ENCODE data around the gene CDCA4.
"Not testable (repeated sequence)": the region's sequence is repeated elsewhere in the genome, so short reads cannot be mapped to it uniquely, and the experiment has no call there.

CDCA4 gene

DNA sequence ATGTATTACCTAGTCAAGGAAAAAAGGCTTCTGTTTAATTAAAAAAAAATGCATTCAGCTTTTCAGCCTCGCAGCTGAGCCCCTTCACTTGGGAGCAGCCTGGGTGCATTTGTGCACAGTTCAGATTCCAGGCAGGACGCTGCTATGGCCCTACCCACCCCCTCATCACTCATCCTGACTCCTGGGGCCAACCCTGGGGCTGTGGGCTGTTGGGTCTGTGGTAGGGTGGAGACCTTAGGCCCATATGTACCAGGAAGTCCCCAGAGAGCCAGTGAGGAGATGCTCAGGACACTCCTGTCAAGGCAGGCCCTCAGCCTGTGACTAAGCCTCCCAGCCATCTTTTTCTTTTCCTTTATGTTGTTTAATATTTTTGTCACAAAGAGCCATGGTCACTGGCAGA lies 9.3 kb upstream of the CDCA4 start:
- peaks cover 6% of the 10 kb centered on the region; the same call in 1 of the 2 replicates for H3K4me1 ChIP-seq (ENCODE audit: insufficient read depth, low read length)
- H3K4me3 ChIP-seq (ENCODE audit: low read length) = no peak overlapping the region
- no peak overlapping the region for H3K9ac ChIP-seq (ENCODE audit: low read depth, low read length)
- H3K36me3 ChIP-seq (ENCODE audit: insufficient read depth, low read length) = no peaks in the 10 kb centered on the region
- WGBS = 95% methylated on average over 2 of the region's 2 CpGs
- H3K27ac ChIP-seq (ENCODE audit: low read depth, low read length) = no peak overlapping the region
- H3K27me3 ChIP-seq (ENCODE audit: insufficient read depth, low read length) = peaks cover 26% of the 10 kb centered on the region
- no peaks in the 10 kb centered on the region for H3K9me3 ChIP-seq (ENCODE audit: insufficient read depth, low read depth, low read length)

- no peak overlapping the region for H3K4me3 ChIP-seq (ENCODE audit: low read length)
- peaks cover 6% of the 10 kb centered on the region; the same call in 1 of the 2 replicates for H3K4me1 ChIP-seq (ENCODE audit: insufficient read depth, low read length)
- H3K9ac ChIP-seq (ENCODE audit: low read depth, low read length) = no peak overlapping the region
- 90% methylated on average over 7 of the region's 7 CpGs for whole genome bisulfite sequencing
- H3K27ac ChIP-seq (ENCODE audit: low read depth, low read length) = no peak overlapping the region
- no peaks in the 10 kb centered on the region for H3K9me3 ChIP-seq (ENCODE audit: insufficient read depth, low read depth, low read length)
- H3K27me3 ChIP-seq (ENCODE audit: insufficient read depth, low read length) = peaks cover 23% of the 10 kb centered on the region
- H3K36me3 ChIP-seq (ENCODE audit: insufficient read depth, low read length) = no peaks in the 10 kb centered on the region
Measured at GRCh38 chr14:105029402-105029801, 8.5 kb upstream of the CDCA4 start.

DNA sequence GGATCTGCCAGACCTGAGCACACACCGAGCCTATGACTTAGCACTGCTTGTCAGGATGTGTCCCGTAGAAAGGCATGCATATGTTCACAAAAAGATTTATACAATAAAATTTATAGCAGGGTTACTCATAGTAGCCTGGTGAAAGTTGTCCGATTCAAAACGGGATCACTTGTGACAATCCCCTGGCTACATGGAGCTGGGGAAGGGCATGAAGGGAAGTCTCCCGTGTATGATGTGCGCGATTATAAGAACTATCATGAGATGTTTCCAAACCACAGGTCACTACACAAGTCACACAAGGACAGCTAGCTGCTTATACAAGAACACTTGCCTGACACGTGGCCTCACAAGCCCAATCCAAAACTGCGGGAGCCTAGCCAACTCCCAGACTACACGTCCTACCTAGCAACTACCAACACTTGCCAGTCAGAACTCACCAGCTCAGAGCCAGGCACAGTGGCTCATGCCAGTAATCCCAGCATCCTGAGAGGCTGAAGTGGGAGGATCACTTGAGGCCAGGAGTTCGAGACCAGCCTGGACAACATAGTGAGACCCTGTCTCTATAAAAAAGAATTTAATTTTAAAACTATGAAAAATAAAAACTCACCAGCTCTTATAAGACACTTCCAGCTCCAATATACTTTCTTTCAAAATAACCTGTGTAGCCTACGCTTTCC lies 7.5 kb upstream of the CDCA4 start:
- Histone ChIP-seq H3K9me3 (ENCODE audit: insufficient read depth, low read depth, low read length) (no peaks in the 10 kb centered on the region), H3K27ac (ENCODE audit: low read depth, low read length) (no peak overlapping the region), H3K9ac (ENCODE audit: low read depth, low read length) (no peak overlapping the region), H3K27me3 (ENCODE audit: insufficient read depth, low read length) (peaks cover 12% of the 10 kb centered on the region), H3K36me3 (ENCODE audit: insufficient read depth, low read length) (no peaks in the 10 kb centered on the region), H3K4me1 (ENCODE audit: insufficient read depth, low read length) (0 out of 2 replicates have a peak, but pooled peaks cover 4% of the 10 kb centered on the region), H3K4me3 (ENCODE audit: low read length) (no peak overlapping the region)
- WGBS = 91% methylated on average over 12 of the region's 12 CpGs

DNA sequence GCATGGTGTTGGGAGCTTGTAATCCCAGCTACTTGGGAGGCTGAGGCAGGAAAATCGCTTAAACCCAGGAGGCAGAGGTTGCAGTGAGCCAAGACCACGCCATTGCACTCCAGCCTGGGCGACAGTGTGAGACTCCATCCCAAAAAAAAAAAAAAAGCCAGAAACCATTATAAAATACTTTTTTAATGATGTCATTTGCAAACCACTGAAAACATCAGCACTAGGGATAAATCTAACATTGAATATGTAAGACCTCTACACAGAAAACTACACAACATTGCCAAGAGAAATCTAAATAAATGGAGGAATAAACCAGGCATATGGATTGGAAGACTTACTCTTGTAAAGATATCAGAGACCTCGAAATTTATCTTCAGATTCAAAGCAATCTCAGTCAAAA lies 6.8 kb upstream of the CDCA4 start:
- H3K4me3 ChIP-seq (ENCODE audit: low read length) = not testable (repeated sequence)

GRCh38 chr14:105026802-105027563 lies 6.1 kb upstream of the CDCA4 start:
- Histone ChIP-seq H3K27ac (ENCODE audit: low read depth, low read length) (no peak overlapping the region), H3K27me3 (ENCODE audit: insufficient read depth, low read length) (no peaks in the 10 kb centered on the region; the same call in 1 of the 2 replicates), H3K9ac (ENCODE audit: low read depth, low read length) (no peak overlapping the region), H3K4me1 (ENCODE audit: insufficient read depth, low read length) (0 out of 2 replicates have a peak, but pooled peaks cover 4% of the 10 kb centered on the region), H3K4me3 (ENCODE audit: low read length) (no peak overlapping the region), H3K9me3 (ENCODE audit: insufficient read depth, low read depth, low read length) (no peaks in the 10 kb centered on the region), H3K36me3 (ENCODE audit: insufficient read depth, low read length) (no peaks in the 10 kb centered on the region)
- WGBS = no CpG with 5 or more reads among the region's 1 CpG

More for the DNA sequence above, 6.8 kb upstream of the CDCA4 start:
- WGBS = 88% methylated on average over 4 of the region's 4 CpGs
- not testable (repeated sequence) for H3K27me3 ChIP-seq (ENCODE audit: insufficient read depth, low read length); H3K9ac ChIP-seq (ENCODE audit: low read depth, low read length); H3K4me1 ChIP-seq (ENCODE audit: insufficient read depth, low read length); H3K9me3 ChIP-seq (ENCODE audit: insufficient read depth, low read depth, low read length); H3K36me3 ChIP-seq (ENCODE audit: insufficient read depth, low read length); H3K27ac ChIP-seq (ENCODE audit: low read depth, low read length)

DNA sequence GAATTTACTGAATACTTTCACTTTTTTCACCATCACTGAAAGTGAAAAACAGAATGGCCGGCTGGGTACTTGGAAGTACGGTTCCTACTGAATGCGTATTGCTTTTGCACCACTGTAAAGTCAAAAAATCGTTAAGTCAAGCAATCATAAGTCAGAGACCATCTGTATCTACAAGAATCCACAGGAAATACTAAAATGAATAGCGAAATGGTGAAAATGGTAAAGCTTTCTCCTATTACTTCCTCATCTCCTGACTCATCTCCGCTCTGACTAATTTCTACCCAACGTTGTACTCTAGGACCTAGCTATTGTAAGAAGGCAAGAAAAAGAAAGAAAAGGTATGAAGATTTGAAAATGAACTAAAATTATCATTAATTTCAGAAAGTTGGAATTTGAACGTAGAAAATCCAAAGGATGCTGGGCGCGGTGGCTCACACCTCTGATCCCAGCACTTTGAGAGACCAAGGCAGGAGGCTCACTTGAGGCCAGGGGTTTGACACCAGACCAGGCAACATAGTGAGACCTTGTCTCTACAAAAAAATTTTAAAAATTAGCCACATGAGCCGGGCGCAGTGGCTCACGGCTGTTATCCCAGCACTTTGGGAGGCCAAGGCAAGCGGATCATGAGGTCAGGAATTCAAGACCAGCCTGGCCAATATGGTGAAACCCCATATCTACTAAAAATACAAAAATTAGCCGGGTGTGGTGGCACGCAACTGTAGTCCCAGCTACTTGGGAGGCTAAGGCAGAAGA lies 5.3 kb upstream of the CDCA4 start:
- Histone ChIP-seq H3K36me3 (ENCODE audit: insufficient read depth, low read length) (no peaks in the 10 kb centered on the region), H3K27ac (ENCODE audit: low read depth, low read length) (no peak overlapping the region), H3K9me3 (ENCODE audit: insufficient read depth, low read depth, low read length) (no peaks in the 10 kb centered on the region), H3K4me3 (ENCODE audit: low read length) (no peak overlapping the region), H3K4me1 (ENCODE audit: insufficient read depth, low read length) (0 out of 2 replicates have a peak, but pooled peaks cover 4% of the 10 kb centered on the region), H3K27me3 (ENCODE audit: insufficient read depth, low read length) (no peaks in the 10 kb centered on the region; the same call in 1 of the 2 replicates), H3K9ac (ENCODE audit: low read depth, low read length) (no peak overlapping the region)
- 91% methylated on average over 15 of the region's 16 CpGs for WGBS

DNA sequence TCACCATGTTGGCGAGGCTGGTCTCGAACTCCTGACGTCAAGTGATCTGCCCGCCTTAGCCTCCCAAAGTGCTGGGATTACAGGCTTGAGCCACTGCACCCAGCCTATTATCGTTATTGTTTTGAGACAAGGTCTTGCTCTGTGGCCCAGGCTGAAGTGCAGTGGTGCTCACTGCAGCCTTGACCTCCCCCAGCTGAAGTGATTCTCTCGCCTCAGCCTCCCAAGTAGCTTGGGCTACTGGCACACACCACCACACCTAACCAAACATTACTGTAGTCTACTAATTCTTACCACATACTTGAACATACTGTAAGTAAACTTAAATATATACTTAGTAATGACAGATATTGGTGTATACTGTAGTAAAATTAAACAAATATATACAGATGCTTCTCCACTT lies 4.5 kb upstream of the CDCA4 start:
- no peaks in the 10 kb centered on the region for H3K36me3 ChIP-seq (ENCODE audit: insufficient read depth, low read length)
- H3K27me3 ChIP-seq (ENCODE audit: insufficient read depth, low read length) = no peaks in the 10 kb centered on the region; the same call in 1 of the 2 replicates
- H3K27ac ChIP-seq (ENCODE audit: low read depth, low read length) = no peak overlapping the region
- 92% methylated on average over 6 of the region's 6 CpGs for WGBS
- H3K4me3 ChIP-seq (ENCODE audit: low read length) = no peak overlapping the region
- H3K9ac ChIP-seq (ENCODE audit: low read depth, low read length) = no peak overlapping the region
- 0 out of 2 replicates have a peak, but pooled peaks cover 4% of the 10 kb centered on the region for H3K4me1 ChIP-seq (ENCODE audit: insufficient read depth, low read length)
- H3K9me3 ChIP-seq (ENCODE audit: insufficient read depth, low read depth, low read length) = no peaks in the 10 kb centered on the region

DNA sequence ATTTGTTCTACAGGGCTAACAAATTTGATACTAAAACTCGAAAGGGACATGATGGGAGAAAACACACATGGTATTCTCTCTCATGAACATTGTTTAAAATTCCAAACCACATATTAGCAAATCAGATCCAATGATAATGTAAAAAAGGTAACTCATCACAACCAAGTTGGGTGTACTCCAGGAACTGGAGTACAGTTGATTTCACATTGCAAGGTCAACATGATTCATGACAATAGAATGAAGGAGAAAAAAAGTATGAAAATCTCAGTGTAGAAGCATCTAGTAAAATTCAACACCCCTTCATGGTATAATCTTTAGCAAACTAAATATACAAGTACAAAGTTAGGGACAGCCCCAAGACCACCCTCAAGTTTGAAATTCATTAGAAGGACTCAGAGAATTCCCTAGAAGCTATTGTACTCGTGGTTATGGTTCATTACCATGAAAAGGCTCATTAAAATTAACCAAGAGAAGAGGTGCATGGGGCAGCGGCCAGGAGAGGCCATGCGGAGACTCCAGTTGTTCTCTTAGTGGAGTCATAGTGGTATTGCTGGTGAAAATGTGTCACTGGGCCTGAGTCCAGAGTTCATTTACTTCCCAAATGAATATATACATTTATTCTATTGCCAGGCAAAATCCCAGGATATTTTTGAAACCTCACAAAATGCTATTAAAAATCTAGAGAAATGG lies 3.1 kb upstream of the CDCA4 start:
- Histone ChIP-seq H3K4me1 (ENCODE audit: insufficient read depth, low read length) (peaks cover 11% of the 10 kb centered on the region; the same call in 1 of the 2 replicates), H3K4me3 (ENCODE audit: low read length) (no peak overlapping the region), H3K27me3 (ENCODE audit: insufficient read depth, low read length) (no peaks in the 10 kb centered on the region), H3K9me3 (ENCODE audit: insufficient read depth, low read depth, low read length) (no peaks in the 10 kb centered on the region), H3K36me3 (ENCODE audit: insufficient read depth, low read length) (peaks cover 6% of the 10 kb centered on the region; the same call in 1 of the 2 replicates), H3K27ac (ENCODE audit: low read depth, low read length) (no peak overlapping the region), H3K9ac (ENCODE audit: low read depth, low read length) (no peak overlapping the region)
- WGBS = 61% methylated on average over 4 of the region's 4 CpGs

- Histone ChIP-seq H3K4me3 (ENCODE audit: low read length) (no peak overlapping the region), H3K27me3 (ENCODE audit: insufficient read depth, low read length) (no peaks in the 10 kb centered on the region), H3K36me3 (ENCODE audit: insufficient read depth, low read length) (peaks cover 7% of the 10 kb centered on the region; the same call in 1 of the 2 replicates), H3K27ac (ENCODE audit: low read depth, low read length) (no peak overlapping the region), H3K4me1 (ENCODE audit: insufficient read depth, low read length) (peaks cover 11% of the 10 kb centered on the region; the same call in 1 of the 2 replicates), H3K9ac (ENCODE audit: low read depth, low read length) (no peak overlapping the region), H3K9me3 (ENCODE audit: insufficient read depth, low read depth, low read length) (no peaks in the 10 kb centered on the region)
- WGBS = 89% methylated on average over 10 of the region's 11 CpGs
Measured at GRCh38 chr14:105023144-105023543, 2.3 kb upstream of the CDCA4 start.

DNA sequence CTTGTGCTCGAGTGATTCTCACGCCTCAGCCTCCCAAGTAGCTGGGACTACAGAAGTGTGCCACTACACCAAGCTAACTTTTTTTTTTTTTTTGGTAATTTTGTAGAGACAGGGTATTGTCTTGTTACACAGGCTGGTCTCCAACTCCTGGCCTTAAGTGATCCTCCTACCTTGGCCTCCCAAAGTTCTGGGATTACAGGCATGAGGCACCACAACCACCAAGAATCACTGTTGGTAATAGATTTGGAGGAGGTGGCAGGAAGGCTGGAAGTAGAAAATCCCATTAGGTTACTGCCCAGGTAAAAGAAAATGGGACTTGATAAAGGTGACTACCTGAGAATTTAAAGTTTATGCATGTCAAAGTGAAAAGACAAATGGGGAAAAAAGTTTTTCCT lies 1.4 kb upstream of the CDCA4 start:
- no peak overlapping the region for H3K27ac ChIP-seq (ENCODE audit: low read depth, low read length)
- no peaks in the 10 kb centered on the region for H3K9me3 ChIP-seq (ENCODE audit: insufficient read depth, low read depth, low read length)
- no peaks in the 10 kb centered on the region for H3K27me3 ChIP-seq (ENCODE audit: insufficient read depth, low read length)
- H3K9ac ChIP-seq (ENCODE audit: low read depth, low read length) = peak overlapping the region; percentile 95; the same call in 1 of the 2 replicates
- H3K36me3 ChIP-seq (ENCODE audit: insufficient read depth, low read length) = peaks cover 7% of the 10 kb centered on the region; the same call in 1 of the 2 replicates
- H3K4me3 ChIP-seq (ENCODE audit: low read length) = peak overlapping the region; percentile 87
- peaks cover 11% of the 10 kb centered on the region; the same call in 1 of the 2 replicates for H3K4me1 ChIP-seq (ENCODE audit: insufficient read depth, low read length)
- WGBS = 92% methylated on average over 2 of the region's 2 CpGs

All from HUES64 (cell line).